ENCODE results near the gene CCNG2. TPM values are rescaled to one million over a fixed set of nuclear protein-coding genes. Genes with fewer than 3 reads are reported as not detected.

Gene CCNG2
- total RNA-seq, 1 experiment from 2014 or later: 25.6 TPM

- intact Hi-C loops (cut with micrococcal nuclease; ENCODE audit: unreplicated experiment): no loop called here
- Mint-ChIP-seq H3K4me3 (ENCODE audit: unreplicated experiment) (no peak overlapping the region), H3K27ac (ENCODE audit: unreplicated experiment) (no peak overlapping the region), H3K4me1 (ENCODE audit: low read depth, unreplicated experiment) (no peaks in the 10 kb centered on the region), H3K36me3 (ENCODE audit: insufficient read depth, unreplicated experiment) (no peaks in the 10 kb centered on the region), H3K27me3 (ENCODE audit: insufficient read depth, unreplicated experiment) (peaks cover 4% of the 10 kb centered on the region), H3K9me3 (ENCODE audit: unreplicated experiment) (no peaks in the 10 kb centered on the region)
- TF ChIP-seq CTCF (IDR thresholded peaks at IDR 0.05; ENCODE audit: insufficient read depth in 1 of 2, low read depth in 1 of 2, low read length in 1 of 2, severe bottlenecking in 1 of 2, unreplicated experiment in 1 of 2): no peak
- POLR2A ChIA-PET: no interaction called here
- CTCF ChIA-PET: no interaction called here
- Histone ChIP-seq H3K4me3 (ENCODE audit: low read depth, low read length) (no peak overlapping the region), H3K27me3 (replicated peaks; ENCODE audit: control insufficient read depth, insufficient read depth, low read length) (no peaks in the 10 kb centered on the region; the same call in 1 of the 2 replicates), H3K36me3 (ENCODE audit: control insufficient read depth, insufficient read depth, low read length) (no peaks in the 10 kb centered on the region), H3K4me1 (no peaks in the 10 kb centered on the region), H3K9me3 (no peaks in the 10 kb centered on the region)
- no TSS peak for BruUV-seq (replicated peaks)
- no peak for DNase-seq
Observed at GRCh38 chr4:77215107-77215506, 58.1 kb downstream of the CCNG2 start.

- POLR2A ChIA-PET: no interaction called here
- BruUV-seq (replicated peaks): no TSS peak
- H3K27ac Mint-ChIP-seq (ENCODE audit: unreplicated experiment): no peak overlapping the region
Observed at GRCh38 chr4:77217526-77217925, 60.5 kb downstream of the CCNG2 start.

GRCh38 chr4:77219266-77219665, 62.3 kb downstream of the CCNG2 start:
- H3K9me3 ChIP-seq: no peaks in the 10 kb centered on the region
- Mint-ChIP-seq H3K4me1 (ENCODE audit: low read depth, unreplicated experiment) (no peaks in the 10 kb centered on the region), H3K27ac (ENCODE audit: unreplicated experiment) (no peak overlapping the region), H3K36me3 (ENCODE audit: insufficient read depth, unreplicated experiment) (no peaks in the 10 kb centered on the region), H3K4me3 (ENCODE audit: unreplicated experiment) (no peak overlapping the region), H3K27me3 (ENCODE audit: insufficient read depth, unreplicated experiment) (peaks cover 3% of the 10 kb centered on the region), H3K9me3 (ENCODE audit: unreplicated experiment) (no peaks in the 10 kb centered on the region)
- H3K36me3 ChIP-seq (ENCODE audit: control insufficient read depth, insufficient read depth, low read length): no peaks in the 10 kb centered on the region
- ChIA-PET POLR2A (no interaction called here), CTCF (no interaction called here)
- TF ChIP-seq CTCF (IDR thresholded peaks at IDR 0.05; ENCODE audit: insufficient read depth in 1 of 2, low read depth in 1 of 2, low read length in 1 of 2, severe bottlenecking in 1 of 2, unreplicated experiment in 1 of 2): no peak
- no peak for DNase-seq
- intact Hi-C loops (cut with micrococcal nuclease; ENCODE audit: unreplicated experiment): no loop called here
- no peaks in the 10 kb centered on the region; the same call in 1 of the 2 replicates for H3K4me1 ChIP-seq
- no peaks in the 10 kb centered on the region for H3K27me3 ChIP-seq (replicated peaks; ENCODE audit: control insufficient read depth, insufficient read depth, low read length)
- BruUV-seq (replicated peaks): no TSS peak
- H3K4me3 ChIP-seq (ENCODE audit: low read depth, low read length): no peak overlapping the region

More at GRCh38 chr4:77217526-77217925, 60.5 kb downstream of the CCNG2 start:
- Histone ChIP-seq H3K4me3 (ENCODE audit: low read depth, low read length) (no peak overlapping the region), H3K4me1 (no peaks in the 10 kb centered on the region), H3K27me3 (replicated peaks; ENCODE audit: control insufficient read depth, insufficient read depth, low read length) (no peaks in the 10 kb centered on the region), H3K36me3 (ENCODE audit: control insufficient read depth, insufficient read depth, low read length) (no peaks in the 10 kb centered on the region), H3K9me3 (no peaks in the 10 kb centered on the region)
- no peak overlapping the region for H3K4me3 Mint-ChIP-seq (ENCODE audit: unreplicated experiment)
- intact Hi-C loops (cut with micrococcal nuclease; ENCODE audit: unreplicated experiment): no loop called here
- H3K36me3 Mint-ChIP-seq (ENCODE audit: insufficient read depth, unreplicated experiment): no peaks in the 10 kb centered on the region
- no peak for DNase-seq
- no peaks in the 10 kb centered on the region for H3K4me1 Mint-ChIP-seq (ENCODE audit: low read depth, unreplicated experiment)
- peaks cover 4% of the 10 kb centered on the region for H3K27me3 Mint-ChIP-seq (ENCODE audit: insufficient read depth, unreplicated experiment)
- no peaks in the 10 kb centered on the region for H3K9me3 Mint-ChIP-seq (ENCODE audit: unreplicated experiment)
- TF ChIP-seq CTCF (IDR thresholded peaks at IDR 0.05; ENCODE audit: insufficient read depth in 1 of 2, low read depth in 1 of 2, low read length in 1 of 2, severe bottlenecking in 1 of 2, unreplicated experiment in 1 of 2): no peak
- CTCF ChIA-PET: no interaction called here

Other genes starting within 250 kb of the CCNG2 start
- gene SEPTIN11, start 207.5 kb upstream of the CCNG2 start, total RNA-seq (2022): 119 and 127 TPM in 2 replicates
- 153 and 164 TPM in 2 replicates for gene CCNI, start 81.2 kb upstream of the CCNG2 start, total RNA-seq (2022)